MM.1S (cell line): Measurements from ENCODE around the gene OSR1.

Experiments
- EZH2 ChIP-seq: fragments of 300-600 bp; sonication (generic); optimal IDR thresholded peaks from 2 replicates; pipeline ENCODE3; 2017; ENCODE audit warnings: low read depth, mild to moderate bottlenecking, antibody characterized with exemption, low read length, mixed read lengths
- EZH2phosphoT487 ChIP-seq: fragments of 300-600 bp; sonication (generic); IDR thresholded peaks from 2 replicates; pipeline ENCODE4 v1.6.1; 2018; ENCODE audit warnings: antibody characterized with exemption, low read length
- TF ChIP-seq, protein P1 (sequence below): fragments of 300-600 bp; sonication (generic); IDR thresholded peaks from 2 replicates; pipeline ENCODE4 v1.5.1; 2016; ENCODE audit warnings: antibody characterized with exemption, low read length, mixed read lengths

DNA sequence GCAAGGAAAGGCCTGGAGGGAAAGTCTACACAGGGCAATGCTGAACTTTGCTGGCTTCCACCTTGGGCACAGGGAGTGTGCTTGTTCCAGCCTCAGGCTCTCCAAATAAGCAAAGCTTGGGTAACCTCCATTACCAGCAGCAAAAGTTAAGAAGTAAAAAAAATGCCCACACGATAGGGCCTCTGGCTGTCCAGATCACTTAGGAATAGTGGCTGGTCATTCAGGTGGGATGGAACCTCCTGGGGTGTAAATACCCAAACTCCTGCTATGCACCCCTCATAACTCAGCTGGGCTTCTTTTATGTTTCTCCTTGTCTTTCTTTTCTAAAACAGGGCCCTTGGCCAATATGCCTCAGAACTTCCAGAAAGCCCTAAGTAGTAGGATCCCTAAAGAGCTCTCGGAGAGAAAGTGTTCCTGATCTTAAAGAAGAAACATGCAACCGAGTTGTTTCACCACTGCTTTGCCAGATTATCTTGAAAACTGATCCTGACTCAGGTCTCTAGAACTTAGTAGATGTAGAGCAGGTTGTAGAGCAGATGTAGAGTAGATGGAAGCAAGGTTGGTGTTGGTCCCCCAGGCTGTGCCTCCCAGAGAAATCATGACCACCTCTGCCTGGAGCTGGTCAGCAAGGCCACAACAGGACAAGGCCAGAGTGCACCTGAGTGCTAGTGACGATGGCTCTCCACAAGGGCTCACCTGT lies 2.0 kb upstream of the OSR1 start:
- TF ChIP-seq EZH2: no peak
- TF ChIP-seq, protein P1, sequence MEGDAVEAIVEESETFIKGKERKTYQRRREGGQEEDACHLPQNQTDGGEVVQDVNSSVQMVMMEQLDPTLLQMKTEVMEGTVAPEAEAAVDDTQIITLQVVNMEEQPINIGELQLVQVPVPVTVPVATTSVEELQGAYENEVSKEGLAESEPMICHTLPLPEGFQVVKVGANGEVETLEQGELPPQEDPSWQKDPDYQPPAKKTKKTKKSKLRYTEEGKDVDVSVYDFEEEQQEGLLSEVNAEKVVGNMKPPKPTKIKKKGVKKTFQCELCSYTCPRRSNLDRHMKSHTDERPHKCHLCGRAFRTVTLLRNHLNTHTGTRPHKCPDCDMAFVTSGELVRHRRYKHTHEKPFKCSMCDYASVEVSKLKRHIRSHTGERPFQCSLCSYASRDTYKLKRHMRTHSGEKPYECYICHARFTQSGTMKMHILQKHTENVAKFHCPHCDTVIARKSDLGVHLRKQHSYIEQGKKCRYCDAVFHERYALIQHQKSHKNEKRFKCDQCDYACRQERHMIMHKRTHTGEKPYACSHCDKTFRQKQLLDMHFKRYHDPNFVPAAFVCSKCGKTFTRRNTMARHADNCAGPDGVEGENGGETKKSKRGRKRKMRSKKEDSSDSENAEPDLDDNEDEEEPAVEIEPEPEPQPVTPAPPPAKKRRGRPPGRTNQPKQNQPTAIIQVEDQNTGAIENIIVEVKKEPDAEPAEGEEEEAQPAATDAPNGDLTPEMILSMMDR: no peak
- no peak for TF ChIP-seq EZH2phosphoT487
